HFFc6 (cell line): Measurements from ENCODE around the gene PCYT2. TPM values are rescaled to one million over a fixed set of nuclear protein-coding genes. Genes with fewer than 3 reads are reported as not detected.

ENCODE experiments used
- DNase-seq: peaks from one replicate; pipeline ENCODE4 v3.0.0-alpha.2; 2018
- H3K27ac Mint-ChIP-seq: 2 replicates; pipeline ENCODE4 v1.8.0; 2020; ENCODE audit warnings: mild to moderate bottlenecking, mixed read lengths
- H3K27me3 Mint-ChIP-seq: 2 replicates; pipeline ENCODE4 v1.8.0; 2021; ENCODE audit warnings: mild to moderate bottlenecking, moderate library complexity, mixed read lengths; ENCODE audit not compliant: insufficient read depth
- H3K36me3 Mint-ChIP-seq: 2 replicates; pipeline ENCODE4 v1.8.0; 2021; ENCODE audit warnings: low read depth, mixed read lengths
- H3K4me1 Mint-ChIP-seq: 2 replicates; pipeline ENCODE4 v1.8.0; 2020; ENCODE audit warnings: low read depth, mixed read lengths
- H3K4me3 Mint-ChIP-seq: 2 replicates; pipeline ENCODE4 v1.8.0; 2020; ENCODE audit warnings: mild to moderate bottlenecking, moderate library complexity, mixed read lengths
- H3K9me3 Mint-ChIP-seq: 2 replicates; pipeline ENCODE4 v1.8.0; 2020; ENCODE audit warnings: mild to moderate bottlenecking, mixed read lengths
- CTCF ChIP-seq: fragments of 200-600 bp; sonication (generic); IDR thresholded peaks from 2 replicates; pipeline ENCODE4 v1.5.0; 2021; ENCODE audit warnings: antibody characterized with exemption, mild to moderate bottlenecking
- total RNA-seq, 6 experiments: library from RNA; stranded (reverse); fragmentation: NEBNext Ultra II Directional; extraction: Animal tissue kit (Norgen Biotek cat#: 25700); gene quantifications; 2 replicates in 1 of 6; 3 replicates in 5 of 6; pipeline ENCODE4 v1.2.3, GENCODE V29; 2021

The PCYT2 gene
- total RNA-seq, 6 experiments from 2014 or later = 33.2 to 45.8 (median 35.8) TPM

GRCh38 chr17:81934098-81934757, 23.0 kb upstream of the PCYT2 start:
- no peak overlapping the region for H3K27ac Mint-ChIP-seq
- H3K4me3 Mint-ChIP-seq = no peak overlapping the region
- H3K4me1 Mint-ChIP-seq = peaks cover 14% of the 10 kb centered on the region
- H3K27me3 Mint-ChIP-seq = no peaks in the 10 kb centered on the region; the same call in 1 of the 2 replicates
- DNase-seq = no peak
- TF ChIP-seq CTCF = no peak
- H3K9me3 Mint-ChIP-seq = no peaks in the 10 kb centered on the region
- H3K36me3 Mint-ChIP-seq = no peaks in the 10 kb centered on the region

GRCh38 chr17:81933178-81933699, 22.0 kb upstream of the PCYT2 start:
- H3K27me3 Mint-ChIP-seq = no peaks in the 10 kb centered on the region; the same call in none of the 2 replicates
- DNase-seq = no peak
- H3K4me3 Mint-ChIP-seq = no peak overlapping the region
- no peaks in the 10 kb centered on the region for H3K9me3 Mint-ChIP-seq
- no peak for TF ChIP-seq CTCF
- H3K36me3 Mint-ChIP-seq = no peaks in the 10 kb centered on the region
- peaks cover 14% of the 10 kb centered on the region for H3K4me1 Mint-ChIP-seq
- no peak overlapping the region for H3K27ac Mint-ChIP-seq

- no peak overlapping the region for H3K27ac Mint-ChIP-seq
- no peak for DNase-seq
- no peak for TF ChIP-seq CTCF
- no peak overlapping the region for H3K4me3 Mint-ChIP-seq
- H3K27me3 Mint-ChIP-seq = no peaks in the 10 kb centered on the region; the same call in none of the 2 replicates
- no peaks in the 10 kb centered on the region for H3K36me3 Mint-ChIP-seq
- H3K4me1 Mint-ChIP-seq = peaks cover 9% of the 10 kb centered on the region
- H3K9me3 Mint-ChIP-seq = no peaks in the 10 kb centered on the region
These were observed 21.3 kb upstream of the PCYT2 start for GRCh38 chr17:81932333-81932983.

- DNase-seq = no peak
- Mint-ChIP-seq H3K27ac (no peak overlapping the region), H3K4me3 (no peak overlapping the region), H3K36me3 (no peaks in the 10 kb centered on the region), H3K9me3 (no peaks in the 10 kb centered on the region), H3K27me3 (no peaks in the 10 kb centered on the region; the same call in none of the 2 replicates), H3K4me1 (peaks cover 8% of the 10 kb centered on the region)
- no peak for TF ChIP-seq CTCF
These were observed 20.5 kb upstream of the PCYT2 start for GRCh38 chr17:81931557-81932332.

- DNase-seq = no peak
- Mint-ChIP-seq H3K27me3 (no peaks in the 10 kb centered on the region; the same call in none of the 2 replicates), H3K27ac (no peak overlapping the region), H3K36me3 (no peaks in the 10 kb centered on the region), H3K4me3 (no peak overlapping the region), H3K4me1 (peaks cover 11% of the 10 kb centered on the region), H3K9me3 (no peaks in the 10 kb centered on the region)
- no peak for TF ChIP-seq CTCF
These were observed 20.0 kb upstream of the PCYT2 start for GRCh38 chr17:81931189-81931556.
